ENCODE measurements around the gene NAPEPLD. TPM values are rescaled to one million over a fixed set of nuclear protein-coding genes. Genes with fewer than 3 reads are reported as not detected.
A peak's percentile ranks its signal among the peaks of the same experiment; 100 is the strongest.
"Not testable (repeated sequence)": the region's sequence is repeated elsewhere in the genome, so short reads cannot be mapped to it uniquely, and the experiment has no call there.

NAPEPLD gene
- total RNA-seq, 1 experiment from 2014 or later = 12.5 TPM

- H3K36me3 ChIP-seq; H3K4me1 ChIP-seq; H3K27me3 ChIP-seq; DNase-seq; H3K4me3 ChIP-seq; H3K27ac ChIP-seq; H3K9me3 ChIP-seq (replicated peaks): not testable (repeated sequence)
Observed at GRCh38 chr7:103151993-103152676, 3.2 kb upstream of the NAPEPLD start.

GRCh38 chr7:103150192-103150591 lies 1.3 kb upstream of the NAPEPLD start:
- Histone ChIP-seq H3K9me3 (replicated peaks) (no peaks in the 10 kb centered on the region), H3K36me3 (no peaks in the 10 kb centered on the region), H3K27me3 (no peaks in the 10 kb centered on the region), H3K4me3 (no peak overlapping the region), H3K4me1 (peaks cover 7% of the 10 kb centered on the region; the same call in 1 of the 2 replicates), H3K27ac (no peak overlapping the region; the same call in 1 of the 2 replicates)
- no peak for DNase-seq

- Histone ChIP-seq H3K36me3 (no peaks in the 10 kb centered on the region), H3K4me1 (peaks cover 7% of the 10 kb centered on the region; the same call in 1 of the 2 replicates), H3K27ac (peak overlapping the region; percentile 86), H3K4me3 (peak overlapping the region; percentile 69), H3K9me3 (replicated peaks) (no peaks in the 10 kb centered on the region), H3K27me3 (no peaks in the 10 kb centered on the region)
- DNase-seq = no peak
Observed at GRCh38 chr7:103149808-103150180, 895 bp upstream of the NAPEPLD start.

GRCh38 chr7:103148131-103148993 lies 537 bp downstream of the NAPEPLD start:
- H3K27me3 ChIP-seq = no peaks in the 10 kb centered on the region
- peak overlapping the region; percentile 86 for H3K27ac ChIP-seq
- H3K4me3 ChIP-seq = peak overlapping the region; percentile 69
- H3K4me1 ChIP-seq = peaks cover 7% of the 10 kb centered on the region; the same call in 1 of the 2 replicates
- DNase-seq = peak in 1 of 2 experiments; percentile 27
- H3K9me3 ChIP-seq (replicated peaks) = no peaks in the 10 kb centered on the region
- no peaks in the 10 kb centered on the region for H3K36me3 ChIP-seq

GRCh38 chr7:103144754-103145153 lies 4.1 kb downstream of the NAPEPLD start:
- H3K9me3 ChIP-seq (replicated peaks); H3K36me3 ChIP-seq; H3K4me1 ChIP-seq; H3K27me3 ChIP-seq; DNase-seq; H3K27ac ChIP-seq; H3K4me3 ChIP-seq: not testable (repeated sequence)

GRCh38 chr7:103143868-103144267 lies 5.0 kb downstream of the NAPEPLD start:
- H3K4me1 ChIP-seq = peaks cover 3% of the 10 kb centered on the region; the same call in 1 of the 2 replicates
- H3K27me3 ChIP-seq = no peaks in the 10 kb centered on the region
- H3K36me3 ChIP-seq = no peaks in the 10 kb centered on the region
- no peak overlapping the region for H3K4me3 ChIP-seq
- H3K9me3 ChIP-seq (replicated peaks) = no peaks in the 10 kb centered on the region; the same call in 1 of the 2 replicates
- no peak for DNase-seq
- H3K27ac ChIP-seq = no peak overlapping the region

GRCh38 chr7:103142494-103142893 lies 6.4 kb downstream of the NAPEPLD start:
- H3K9me3 ChIP-seq (replicated peaks) = no peaks in the 10 kb centered on the region; the same call in 1 of the 2 replicates
- no peaks in the 10 kb centered on the region for H3K27me3 ChIP-seq
- DNase-seq = no peak
- H3K27ac ChIP-seq = no peak overlapping the region
- H3K4me1 ChIP-seq = peaks cover 3% of the 10 kb centered on the region; the same call in 1 of the 2 replicates
- H3K4me3 ChIP-seq = no peak overlapping the region
- no peaks in the 10 kb centered on the region for H3K36me3 ChIP-seq

GRCh38 chr7:103141753-103142404 lies 7.0 kb downstream of the NAPEPLD start:
- peak; percentile 28 to 45 for DNase-seq
- H3K9me3 ChIP-seq (replicated peaks) = no peaks in the 10 kb centered on the region; the same call in 1 of the 2 replicates

GRCh38 chr7:103140685-103141084 lies 8.2 kb downstream of the NAPEPLD start:
- H3K9me3 ChIP-seq (replicated peaks) = no peaks in the 10 kb centered on the region; the same call in 1 of the 2 replicates
- H3K27ac ChIP-seq = no peak overlapping the region
- no peaks in the 10 kb centered on the region for H3K36me3 ChIP-seq
- no peak overlapping the region for H3K4me3 ChIP-seq
- DNase-seq = no peak
- no peaks in the 10 kb centered on the region; the same call in 1 of the 2 replicates for H3K4me1 ChIP-seq
- H3K27me3 ChIP-seq = no peaks in the 10 kb centered on the region

More at GRCh38 chr7:103141753-103142404, 7.0 kb downstream of the NAPEPLD start:
- Histone ChIP-seq H3K27ac (no peak overlapping the region), H3K27me3 (no peaks in the 10 kb centered on the region), H3K4me1 (no peaks in the 10 kb centered on the region; the same call in 1 of the 2 replicates), H3K4me3 (no peak overlapping the region), H3K36me3 (no peaks in the 10 kb centered on the region)

GRCh38 chr7:103140061-103140460 lies 8.8 kb downstream of the NAPEPLD start:
- Histone ChIP-seq H3K4me3 (no peak overlapping the region), H3K9me3 (replicated peaks) (no peaks in the 10 kb centered on the region; the same call in 1 of the 2 replicates), H3K4me1 (no peaks in the 10 kb centered on the region; the same call in 1 of the 2 replicates), H3K27me3 (no peaks in the 10 kb centered on the region), H3K27ac (no peak overlapping the region), H3K36me3 (no peaks in the 10 kb centered on the region)
- DNase-seq = no peak

- Histone ChIP-seq H3K9me3 (replicated peaks) (no peaks in the 10 kb centered on the region; the same call in 1 of the 2 replicates), H3K36me3 (no peaks in the 10 kb centered on the region), H3K27me3 (no peaks in the 10 kb centered on the region), H3K4me1 (0 out of 2 replicates have a peak, but pooled peaks cover 4% of the 10 kb centered on the region), H3K4me3 (no peak overlapping the region), H3K27ac (no peak overlapping the region)
- DNase-seq = no peak
Observed at GRCh38 chr7:103134836-103135554, 13.9 kb downstream of the NAPEPLD start.

- 0 out of 2 replicates have a peak, but pooled peaks cover 4% of the 10 kb centered on the region for H3K4me1 ChIP-seq
- no peak for DNase-seq
- H3K9me3 ChIP-seq (replicated peaks) = no peaks in the 10 kb centered on the region
- H3K36me3 ChIP-seq = 0 out of 2 replicates have a peak, but pooled peaks cover 2% of the 10 kb centered on the region
- H3K4me3 ChIP-seq = no peak overlapping the region
- no peaks in the 10 kb centered on the region for H3K27me3 ChIP-seq
- H3K27ac ChIP-seq = no peak overlapping the region
Observed at GRCh38 chr7:103132995-103133688, 15.8 kb downstream of the NAPEPLD start.

GRCh38 chr7:103130901-103131624 lies 17.8 kb downstream of the NAPEPLD start:
- H3K4me3 ChIP-seq = no peak overlapping the region
- DNase-seq = no peak
- 0 out of 2 replicates have a peak, but pooled peaks cover 4% of the 10 kb centered on the region for H3K4me1 ChIP-seq
- no peaks in the 10 kb centered on the region for H3K9me3 ChIP-seq (replicated peaks)
- H3K27ac ChIP-seq = no peak overlapping the region
- no peaks in the 10 kb centered on the region for H3K27me3 ChIP-seq
- peaks cover 8% of the 10 kb centered on the region for H3K36me3 ChIP-seq
